GM18858 (cell line): ENCODE data around the gene ACVRL1.

Experiments
- ATAC-seq: cut with Tn5 transposase; IDR thresholded peaks from one replicate; pipeline ENCODE4 v1.9.1; 2021; ENCODE audit not compliant: unreplicated experiment

ACVRL1 gene

GRCh38 chr12:51959921-51960320 lies 52.6 kb downstream of the ACVRL1 start:
- ATAC-seq: no peak

GRCh38 chr12:51960488-51960887 lies 53.2 kb downstream of the ACVRL1 start:
- no peak for ATAC-seq

- no peak for ATAC-seq
Measured at GRCh38 chr12:51960890-51961289, 53.6 kb downstream of the ACVRL1 start.

GRCh38 chr12:51961834-51962233 lies 54.5 kb downstream of the ACVRL1 start:
- no peak for ATAC-seq

GRCh38 chr12:51962737-51963136 lies 55.4 kb downstream of the ACVRL1 start:
- no peak for ATAC-seq

- no peak for ATAC-seq
Measured at GRCh38 chr12:51963477-51963876, 56.2 kb downstream of the ACVRL1 start.

GRCh38 chr12:51969643-51970042 lies 62.3 kb downstream of the ACVRL1 start:
- no peak for ATAC-seq

GRCh38 chr12:51970904-51971646 lies 63.8 kb downstream of the ACVRL1 start:
- ATAC-seq: peak; percentile 90

GRCh38 chr12:51971679-51972421 lies 64.5 kb downstream of the ACVRL1 start:
- peak; percentile 34 for ATAC-seq

- ATAC-seq: no peak
Measured at GRCh38 chr12:51972422-51972812, 65.1 kb downstream of the ACVRL1 start.

- no peak for ATAC-seq
Measured at GRCh38 chr12:51972849-51973273, 65.6 kb downstream of the ACVRL1 start.
